HG03066 (cell line): ENCODE measurements around the gene SH3BP2.

Source experiments
- ATAC-seq: cut with Tn5 transposase; IDR thresholded peaks from one replicate; pipeline ENCODE4 v1.9.1; 2021; ENCODE audit warnings: low read depth; ENCODE audit not compliant: unreplicated experiment

SH3BP2 gene

DNA sequence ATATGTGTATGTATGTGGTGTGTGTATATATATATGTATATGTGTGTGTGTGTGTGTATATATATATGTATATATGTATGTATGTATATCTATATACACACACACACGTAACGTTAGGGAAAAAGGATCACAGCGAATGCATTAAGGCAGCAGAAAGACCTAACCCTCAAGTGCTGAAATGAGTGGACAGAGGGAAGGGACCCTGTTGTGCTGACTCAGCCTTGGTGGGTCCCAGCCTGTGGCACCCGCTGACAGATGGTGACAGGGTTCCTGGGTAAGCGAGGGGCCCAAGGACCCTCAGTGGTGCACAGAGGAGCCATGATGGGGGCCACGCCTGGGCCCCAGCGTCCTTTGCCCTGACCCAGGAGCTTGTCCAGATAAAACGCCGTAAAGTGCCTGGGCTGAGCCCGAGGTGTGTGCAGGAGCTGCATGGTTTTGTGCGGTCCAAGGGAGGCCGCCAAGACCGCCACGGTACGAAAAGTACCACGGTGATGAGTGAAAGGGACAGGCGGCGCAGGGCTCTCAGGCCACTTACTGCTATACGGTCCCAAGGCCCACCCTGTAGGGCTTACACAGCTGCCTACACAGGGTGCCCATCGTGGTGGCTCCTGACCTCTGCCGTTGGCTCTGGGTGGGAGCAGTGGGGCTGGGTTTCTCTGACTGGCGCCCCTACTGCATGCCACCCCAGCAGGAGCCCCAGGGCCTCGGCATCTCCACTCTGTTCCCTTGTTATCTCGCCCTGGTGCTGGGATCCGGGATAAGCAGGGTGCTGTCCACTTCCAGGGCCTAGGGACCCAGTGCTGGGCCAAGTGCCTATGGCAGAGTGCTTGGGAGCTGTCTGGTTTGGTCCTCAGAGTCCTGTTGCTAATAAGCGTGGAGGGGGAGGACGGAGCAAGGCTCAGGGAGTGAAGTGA is 10.0 kb downstream of the SH3BP2 start:
- no peak for ATAC-seq

DNA sequence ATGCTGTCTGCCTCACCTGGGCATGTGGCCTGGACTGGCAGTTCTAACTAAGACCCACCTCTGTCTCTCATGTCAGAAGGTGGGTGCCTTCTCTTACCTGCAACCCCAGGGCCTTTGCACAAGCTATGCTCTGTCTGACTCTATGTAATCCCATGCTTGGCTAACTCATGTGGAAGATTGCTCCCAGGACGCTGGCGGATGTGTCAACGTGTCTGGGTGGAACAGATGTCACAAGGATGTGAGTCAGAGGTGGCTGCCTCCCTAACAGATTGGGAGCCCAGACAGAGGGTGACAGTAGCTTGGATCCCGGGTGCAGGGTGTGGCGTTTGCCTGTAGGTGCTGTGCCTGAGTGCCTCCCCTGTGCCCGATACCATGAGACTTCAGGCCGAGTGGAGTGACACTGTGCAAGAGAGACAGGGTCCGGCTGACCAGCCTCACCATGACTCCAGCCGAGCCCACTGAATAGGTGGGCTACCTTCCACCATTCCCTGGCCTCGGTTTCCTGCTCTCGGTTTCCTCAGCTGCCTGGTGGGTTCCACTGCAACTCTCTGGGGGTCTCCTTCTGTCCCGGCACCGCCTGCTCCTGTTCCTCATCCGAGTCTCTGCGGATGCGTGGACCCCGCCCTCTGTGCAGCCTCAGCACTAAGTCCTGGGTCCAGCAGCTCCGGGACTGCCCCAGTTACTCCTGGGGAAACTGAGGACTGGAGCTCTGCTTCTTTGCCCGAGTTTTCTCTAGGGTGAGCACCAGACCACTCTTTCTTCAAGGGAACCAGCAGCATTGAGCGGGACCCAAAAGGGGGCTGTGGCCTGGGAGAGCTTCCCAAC is 11.0 kb downstream of the SH3BP2 start:
- ATAC-seq, result no peak

DNA sequence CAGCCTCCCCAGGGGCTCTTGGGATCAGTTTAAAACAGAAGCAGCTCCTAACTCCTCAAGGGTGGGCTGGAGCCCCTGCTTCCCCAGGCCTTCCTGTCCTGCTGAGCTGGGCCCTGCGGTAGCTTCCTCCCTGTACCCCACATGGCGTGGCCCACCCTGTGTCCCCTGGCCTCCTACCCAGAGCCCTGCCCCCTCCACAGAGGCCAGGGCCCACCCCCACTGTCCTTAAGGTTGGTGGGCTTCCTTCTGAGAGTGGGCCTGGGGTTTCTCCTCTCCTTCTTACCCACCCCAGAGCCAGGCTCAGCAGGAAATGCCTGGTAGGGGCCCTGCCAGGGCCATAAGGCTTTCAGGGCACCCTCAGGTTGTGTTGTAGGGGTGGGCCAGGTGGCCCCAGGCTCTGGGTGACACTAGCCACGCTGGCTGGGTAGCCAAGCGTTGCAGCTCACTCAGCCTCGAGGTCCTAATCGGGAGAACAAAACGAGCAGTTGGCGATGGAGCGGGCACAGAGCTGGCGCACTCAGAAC is 11.6 kb downstream of the SH3BP2 start:
- no peak for ATAC-seq

DNA sequence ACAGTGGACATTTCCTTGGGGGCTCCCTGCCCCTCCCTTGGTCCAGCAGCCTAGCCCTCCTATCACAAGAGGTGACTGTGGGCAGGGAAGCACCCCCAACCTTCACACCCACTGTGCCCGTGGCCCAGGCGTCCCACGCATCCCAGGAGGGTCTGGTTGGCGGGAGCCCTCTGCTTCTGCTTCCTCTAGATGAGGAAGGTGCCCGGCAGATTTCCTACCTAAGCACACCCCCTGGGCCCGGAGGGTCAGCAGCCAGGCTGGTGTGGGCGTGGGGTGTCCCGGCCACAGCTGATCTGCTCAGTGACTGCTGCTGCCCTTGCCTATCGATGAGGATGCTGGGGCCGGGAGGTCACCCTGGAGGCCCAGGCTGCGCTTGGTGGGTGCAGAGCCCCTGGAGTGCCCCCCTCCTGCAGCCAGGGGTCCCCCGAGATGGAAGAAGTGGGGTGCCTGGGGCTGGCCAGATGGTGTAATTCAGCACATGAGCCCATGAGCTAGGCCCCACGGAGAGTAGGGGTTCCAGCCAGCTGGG is 12.2 kb downstream of the SH3BP2 start:
- no peak for ATAC-seq

DNA sequence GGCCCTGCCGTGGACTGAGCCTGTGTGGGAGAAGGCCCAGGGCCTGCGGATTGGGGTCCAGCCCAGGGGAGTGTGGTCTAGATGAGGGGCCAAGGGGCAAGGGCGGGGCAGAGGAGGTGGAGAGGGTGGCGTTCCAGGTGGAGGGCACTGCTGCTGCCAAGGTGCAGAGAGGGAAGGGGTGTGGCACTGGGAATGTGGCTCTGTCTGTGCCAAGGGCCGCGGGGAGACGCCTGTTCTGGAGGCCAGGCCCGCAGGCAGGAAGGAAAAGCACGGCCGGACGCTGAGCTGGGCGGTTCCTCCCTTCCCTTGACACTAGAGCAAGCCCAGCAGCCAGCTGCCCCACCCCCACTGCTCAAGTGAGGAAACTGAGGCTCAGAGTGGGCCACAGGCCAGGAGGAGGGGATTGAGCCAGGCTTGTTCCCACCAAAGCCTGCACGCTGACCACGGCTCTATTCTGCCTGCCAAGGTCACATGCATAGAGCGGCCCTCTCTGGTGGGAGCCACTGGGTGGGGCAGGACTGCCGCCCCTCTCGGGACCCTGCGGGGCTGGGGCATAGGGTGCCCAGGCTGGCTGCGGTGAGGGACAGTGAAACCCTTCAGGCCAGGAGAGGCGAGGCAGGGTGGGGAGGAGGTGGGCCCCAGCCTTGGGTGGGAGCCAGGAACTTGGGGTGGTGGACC is 13.0 kb downstream of the SH3BP2 start:
- ATAC-seq, result no peak

DNA sequence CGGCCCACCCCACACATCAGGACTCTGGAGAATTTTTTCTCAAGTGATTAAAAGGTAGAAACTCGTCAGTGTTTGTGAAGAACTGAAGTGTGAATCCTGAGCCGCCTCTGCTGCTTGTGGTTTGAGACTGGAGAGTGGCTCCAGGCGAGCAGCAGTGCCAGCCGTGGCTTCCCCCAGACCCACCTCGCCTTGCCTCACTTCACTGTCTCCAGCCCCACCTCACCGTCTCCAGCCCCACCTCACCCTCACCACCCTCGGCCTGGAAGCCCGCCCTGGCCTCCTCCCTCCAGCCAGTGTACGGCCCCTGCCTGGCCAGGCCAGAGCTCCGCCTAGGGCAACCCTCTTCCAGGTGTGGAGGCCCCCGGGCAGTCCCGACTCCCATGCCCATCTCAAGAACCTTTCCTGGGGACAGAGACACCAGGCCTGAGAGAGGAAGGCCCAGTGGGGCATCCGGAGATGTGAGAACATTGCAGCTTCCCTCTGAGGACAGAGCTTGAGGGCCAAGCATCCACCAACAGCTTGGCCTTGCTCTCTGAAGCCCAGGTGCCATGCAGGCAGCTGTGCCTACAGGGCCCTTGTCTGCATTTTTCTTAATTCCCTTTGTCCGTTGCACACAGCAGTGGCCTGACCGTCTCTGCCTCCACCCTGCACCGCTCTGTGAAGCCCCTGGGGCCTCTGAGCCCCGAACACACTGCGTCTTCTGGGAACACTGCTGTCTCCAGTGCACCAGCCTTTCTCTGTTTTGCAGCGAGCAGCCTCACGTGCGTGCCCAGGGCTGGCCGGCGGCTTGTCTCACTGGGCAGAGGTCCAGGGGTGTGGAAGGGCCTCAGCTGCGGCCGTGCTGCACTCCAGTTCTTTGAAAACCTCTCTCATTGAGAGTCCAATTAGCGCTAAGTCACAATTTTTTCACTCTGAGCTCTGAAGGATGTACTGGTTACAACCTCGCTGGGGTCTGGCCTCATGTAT is 13.8 kb downstream of the SH3BP2 start:
- no peak for ATAC-seq

DNA sequence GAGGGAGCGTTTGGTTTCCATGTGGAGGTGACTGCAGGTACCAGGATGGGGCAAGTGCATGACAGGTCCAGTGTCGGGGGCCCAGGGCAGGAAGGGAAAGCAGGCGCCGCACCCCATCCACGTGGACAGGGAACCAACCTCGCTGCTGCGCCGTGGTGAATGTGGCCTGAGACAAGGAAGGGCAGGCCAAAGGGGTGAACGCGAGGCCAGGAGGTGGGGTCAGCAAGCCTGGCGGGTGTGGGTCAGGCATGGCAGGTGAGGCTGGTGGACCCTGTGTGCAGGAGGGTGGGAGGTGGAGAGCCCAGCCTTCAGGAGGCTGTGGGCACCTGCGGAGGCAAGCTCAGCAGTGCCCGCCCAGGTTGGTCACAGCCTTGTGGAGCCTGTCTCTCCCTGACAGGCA is 14.7 kb downstream of the SH3BP2 start:
- no peak for ATAC-seq

DNA sequence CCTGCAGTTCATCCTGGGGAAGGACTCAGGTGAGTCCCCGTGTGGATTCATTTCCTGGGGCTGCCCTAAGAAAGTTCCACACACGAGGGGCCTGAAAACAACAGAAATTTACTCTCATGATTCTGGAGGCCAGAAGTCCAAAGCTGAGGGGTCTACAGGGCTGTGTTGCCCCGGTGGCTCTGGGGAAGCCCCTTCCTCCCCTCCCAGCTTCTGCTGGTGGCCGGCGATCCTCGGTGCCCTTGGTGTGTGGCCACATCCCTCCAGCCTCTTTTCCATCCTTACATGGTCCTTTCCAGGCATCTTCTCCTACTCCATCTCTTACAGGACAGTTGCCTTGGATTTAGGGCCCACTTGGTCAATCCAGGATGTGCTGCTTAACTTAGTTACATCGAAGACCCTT is 15.1 kb downstream of the SH3BP2 start:
- ATAC-seq, result no peak

DNA sequence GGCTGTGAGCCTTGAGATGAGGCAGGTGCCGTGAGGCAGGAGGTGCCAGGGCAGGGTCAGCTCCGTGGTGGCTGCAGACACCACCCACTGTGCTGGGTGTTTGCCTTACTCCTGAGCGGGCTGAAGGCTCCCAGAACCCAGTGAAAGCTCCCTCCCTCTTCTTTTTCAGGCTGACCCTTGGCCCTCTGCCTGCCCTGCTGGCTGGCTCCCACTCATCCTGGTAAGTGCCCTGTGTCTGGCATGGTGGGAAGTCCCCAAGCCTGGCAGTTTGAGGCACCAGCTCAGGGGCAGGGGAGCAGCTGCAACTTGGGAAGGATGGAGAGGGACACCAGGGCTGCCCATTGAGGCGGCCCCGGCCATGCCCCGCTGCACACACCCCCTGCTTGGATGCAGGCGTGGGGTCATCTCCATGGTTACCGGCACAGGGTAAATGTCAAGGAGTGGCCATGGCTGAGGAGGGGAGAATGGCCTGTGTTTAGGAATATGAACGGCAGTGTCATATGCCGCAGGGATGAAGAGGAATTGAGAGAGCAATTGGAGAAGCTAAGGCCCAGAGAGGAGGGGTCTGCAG is 16.8 kb downstream of the SH3BP2 start:
- no peak for ATAC-seq

DNA sequence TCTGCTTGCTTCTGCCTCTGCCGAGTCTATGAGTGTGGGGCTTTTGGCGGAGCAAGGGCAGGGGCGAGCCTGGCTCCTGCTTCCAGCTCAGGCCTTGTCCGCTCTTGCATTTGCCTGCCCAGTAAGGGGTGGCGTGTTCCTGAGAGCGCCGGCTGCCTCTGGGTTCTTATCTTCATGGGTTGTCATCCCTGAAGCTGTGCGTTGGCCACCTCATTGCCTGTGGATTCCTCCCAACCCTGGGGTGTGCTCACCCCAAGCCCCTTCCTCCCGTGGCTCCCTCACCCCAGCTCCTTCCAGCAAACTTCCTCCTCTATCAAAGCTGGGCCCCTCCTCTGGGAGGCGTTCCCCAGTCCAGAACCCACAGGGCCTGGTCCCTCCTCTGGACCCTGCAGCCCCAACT is 17.5 kb downstream of the SH3BP2 start:
- ATAC-seq, result no peak

DNA sequence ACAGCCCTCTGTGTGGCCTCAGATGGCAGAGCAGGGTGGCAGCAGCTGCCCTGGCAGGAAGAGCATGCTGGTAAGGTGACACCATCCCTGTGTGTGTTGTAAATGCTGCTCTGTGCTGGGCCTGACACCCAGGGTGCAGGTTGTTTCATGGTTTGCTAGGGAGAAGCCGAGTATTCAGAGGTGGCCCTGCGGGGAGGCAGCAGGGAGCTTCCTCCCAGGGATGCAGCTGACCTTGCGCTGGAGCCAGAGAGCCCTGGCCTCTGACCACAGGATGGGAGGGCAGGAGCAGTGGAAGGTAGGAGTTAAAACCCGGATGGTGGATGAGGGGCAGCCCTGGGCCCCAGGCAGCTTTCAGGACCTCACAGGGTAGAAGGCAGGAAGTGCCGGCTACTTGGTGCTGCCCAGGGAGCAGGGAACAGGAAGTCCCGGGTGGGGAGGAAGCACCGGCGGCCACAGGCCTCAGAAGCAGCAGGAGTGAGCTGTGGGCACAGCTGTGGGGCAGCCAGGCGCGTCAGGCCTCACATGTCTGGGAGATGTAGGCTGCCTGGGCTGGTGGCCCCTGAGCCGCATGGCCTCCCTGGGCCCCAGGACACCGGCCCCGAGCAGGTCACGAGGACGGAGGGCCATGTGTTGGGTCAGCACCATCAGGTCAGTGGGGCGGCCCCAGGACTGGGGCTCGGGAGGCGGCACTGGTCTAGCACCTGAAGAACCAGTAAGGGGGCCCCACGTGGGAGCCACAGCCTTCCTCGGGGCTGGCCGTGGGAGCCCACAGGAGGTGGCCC is 19.1 kb downstream of the SH3BP2 start:
- peak; percentile 65 for ATAC-seq

DNA sequence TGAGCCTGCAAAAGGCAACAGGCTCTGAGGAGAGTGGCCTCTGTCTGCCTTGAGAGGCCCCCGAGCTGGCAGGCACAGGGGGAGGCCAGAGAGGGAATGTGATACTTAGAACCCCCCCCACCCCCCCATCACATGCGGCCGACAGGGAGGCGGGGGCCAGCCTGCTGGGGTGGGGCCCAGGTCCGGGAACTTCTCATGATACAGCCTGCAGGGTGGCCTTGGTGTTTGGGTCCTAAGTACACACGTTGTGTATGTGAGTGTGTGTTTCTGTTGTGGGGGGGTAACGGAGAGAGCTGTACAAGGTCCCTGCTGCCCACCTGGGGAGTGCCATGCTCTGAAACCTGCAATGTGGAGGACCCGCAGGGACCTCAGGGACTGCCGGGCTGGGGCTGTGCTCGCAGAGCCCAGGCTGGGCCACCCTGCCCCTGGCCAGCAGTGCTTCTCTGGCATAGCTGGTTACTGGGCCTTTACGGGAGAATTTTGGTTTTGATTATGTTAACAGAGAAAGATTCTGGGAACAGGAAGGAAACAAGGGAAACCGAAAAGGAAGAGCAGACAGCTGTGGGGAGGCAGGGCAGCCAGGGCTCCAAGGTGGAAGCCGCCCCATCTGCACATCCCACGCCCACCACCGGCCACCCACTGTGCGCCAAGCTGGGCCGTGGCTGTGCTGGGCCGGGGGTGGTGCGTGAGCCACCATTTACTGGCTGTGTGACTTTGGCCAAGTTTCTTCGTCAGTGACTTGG is 19.9 kb downstream of the SH3BP2 start:
- peak; percentile 22 for ATAC-seq

DNA sequence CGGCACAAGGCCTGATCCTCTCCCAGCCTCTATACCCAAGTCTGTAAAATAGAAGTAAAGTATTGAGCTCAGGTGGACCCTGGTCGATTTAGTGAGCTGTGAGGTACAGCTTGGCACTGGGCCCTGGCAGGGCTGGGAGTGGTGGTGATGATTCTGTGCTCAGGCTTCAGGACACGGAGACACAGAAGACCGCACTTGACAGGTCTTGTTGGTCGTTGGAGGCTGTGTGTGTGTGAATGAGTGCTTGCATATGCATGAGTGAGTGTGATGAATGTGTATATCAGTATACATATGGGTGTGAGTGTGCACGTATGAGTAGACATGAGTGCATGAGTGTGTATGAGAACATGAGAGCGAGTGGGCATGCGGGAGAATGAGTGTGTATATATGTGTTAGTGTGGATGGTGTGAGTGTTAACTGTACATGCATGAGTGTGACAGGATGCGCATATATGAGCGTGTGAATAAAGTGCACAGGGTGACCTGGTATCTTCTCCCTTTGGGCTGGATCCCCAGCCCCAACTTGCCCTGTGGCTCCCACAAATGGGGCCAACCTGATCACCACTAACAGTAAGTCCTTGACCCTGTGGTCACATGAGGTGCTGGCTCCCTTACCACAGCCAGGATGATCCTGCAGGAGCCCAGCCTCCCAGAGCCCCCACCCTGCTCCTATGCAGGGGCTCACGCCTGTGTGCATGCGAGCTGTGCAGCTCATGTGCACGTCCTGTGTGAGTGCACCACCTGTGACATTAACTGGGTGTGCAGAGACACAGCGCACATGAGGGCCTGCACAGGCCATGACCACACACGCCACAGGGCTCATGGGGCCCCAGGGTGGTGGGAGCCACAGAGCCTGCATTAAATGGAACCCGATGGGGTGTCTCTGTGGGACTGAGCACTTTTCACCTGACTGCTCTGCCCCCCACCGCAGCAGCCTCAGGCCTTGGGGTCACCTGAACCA is 20.8 kb downstream of the SH3BP2 start:
- ATAC-seq, result no peak

DNA sequence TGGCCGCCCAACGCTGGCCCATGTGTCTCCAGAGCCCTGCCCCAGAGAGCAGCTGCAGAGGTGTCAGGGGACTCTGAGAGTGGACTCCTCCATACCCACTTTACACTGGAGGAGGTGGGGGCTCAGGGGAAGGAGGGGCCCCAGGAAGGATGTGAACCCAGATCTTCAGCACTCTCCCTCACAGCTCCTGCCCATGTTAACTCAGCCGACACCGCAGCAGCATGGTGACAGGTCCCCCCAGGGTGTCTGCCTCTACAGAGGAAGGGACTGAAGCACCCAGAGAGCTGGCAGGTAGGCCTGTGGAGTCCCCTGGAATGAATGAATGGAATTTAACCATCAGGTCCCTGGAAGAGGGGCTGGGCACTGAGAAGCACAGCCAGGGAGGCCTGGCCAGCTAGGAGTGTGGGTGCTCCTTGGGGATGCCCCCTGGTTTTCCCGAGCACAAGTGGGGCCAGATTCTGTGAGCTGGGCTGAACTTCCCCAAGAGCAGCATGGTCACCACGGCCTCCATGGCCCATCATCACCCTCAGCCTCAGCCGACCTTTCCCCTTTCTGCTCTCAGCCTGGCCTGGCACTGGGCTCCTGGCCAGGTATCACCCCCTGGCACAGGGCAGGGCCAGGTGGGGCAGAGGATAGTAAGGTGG is 21.9 kb downstream of the SH3BP2 start:
- ATAC-seq, result no peak

DNA sequence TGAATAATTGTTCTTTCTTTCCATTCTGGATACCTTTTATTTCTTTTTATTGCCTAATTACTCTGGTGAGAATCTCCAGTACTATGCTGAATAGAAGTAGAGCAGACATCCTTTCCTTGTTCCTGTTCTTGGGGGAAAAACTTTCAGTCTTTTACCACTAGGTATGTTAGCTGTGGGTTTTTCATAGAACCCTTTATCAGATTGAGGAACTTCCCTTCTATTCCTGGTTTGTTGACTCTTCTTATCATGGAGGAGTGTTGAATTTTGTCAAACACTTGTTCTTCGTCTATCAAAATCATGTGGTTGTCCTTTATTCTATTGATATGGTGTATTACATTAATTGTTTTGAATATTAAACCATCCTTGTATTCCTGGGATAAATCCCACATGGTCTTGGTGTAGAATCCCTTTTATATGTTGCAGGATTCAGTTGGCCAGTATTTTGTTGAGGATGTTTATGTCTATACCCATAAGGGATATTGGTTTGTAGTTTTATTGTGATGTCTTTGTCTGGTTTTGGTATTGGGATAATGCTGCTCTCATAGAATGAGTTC is 23.6 kb downstream of the SH3BP2 start:
- ATAC-seq, result no peak

DNA sequence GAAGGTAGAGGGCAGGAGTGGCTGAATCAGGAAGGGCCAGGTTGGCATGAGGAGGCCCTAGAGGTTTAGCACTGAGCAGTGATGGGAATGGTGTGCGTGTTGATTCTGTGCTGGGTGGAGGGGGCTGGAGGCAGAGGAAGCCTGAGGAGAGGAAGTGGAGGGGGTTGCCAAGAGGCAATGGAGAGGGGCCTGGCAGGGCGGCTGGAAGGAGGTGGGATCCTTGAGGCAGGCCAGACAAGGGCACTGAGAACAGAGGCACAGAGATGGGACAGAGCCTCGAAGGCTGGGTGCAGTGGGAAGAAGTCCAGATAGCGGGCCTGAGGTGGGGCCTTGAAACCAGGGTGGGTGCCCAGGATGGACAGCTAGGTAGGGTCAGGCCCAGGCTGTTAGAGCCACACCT is 24.3 kb downstream of the SH3BP2 start:
- no peak for ATAC-seq
